ENCODE results near the gene SERGEF. TPM values are rescaled to one million over a fixed set of nuclear protein-coding genes. Genes with fewer than 3 reads are reported as not detected.

The SERGEF gene
- total and polyA plus RNA-seq, 2 of the 4 experiments (the other 2 are of a cell fraction) = 12.2 to 18.1 TPM

DNA sequence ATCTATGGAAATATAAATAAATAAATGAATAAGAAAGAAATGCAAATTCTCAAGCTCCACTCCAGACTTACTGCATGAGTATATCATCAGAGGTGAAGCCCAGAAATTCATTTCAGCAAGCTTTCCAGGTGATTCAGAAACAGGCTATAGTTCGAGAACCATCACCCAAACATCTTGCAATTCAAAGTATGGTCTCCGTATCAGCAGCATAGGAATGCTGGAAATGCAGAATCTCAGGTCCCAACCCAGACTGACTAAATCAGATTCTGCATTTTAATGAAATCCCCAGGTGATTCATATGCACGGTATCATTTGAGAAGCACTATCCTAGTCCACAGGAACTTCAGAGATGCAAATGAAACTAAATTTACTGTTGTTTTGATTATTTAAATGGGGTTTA lies 95.3 kb downstream of the SERGEF start:
- intact Hi-C loops (cut with micrococcal nuclease) = no loop called here
- no peak overlapping the region for H2AK5ac ChIP-seq (ENCODE audit: low read depth, low read length)
- H3K4me2 ChIP-seq (ENCODE audit: low read depth, low read length) = no peak overlapping the region
- no peak overlapping the region for H3K4me3 ChIP-seq (ENCODE audit: insufficient read depth, low read depth, low read length)
- no peak overlapping the region for H3K14ac ChIP-seq (replicated peaks; ENCODE audit: low read depth, low read length)
- H3K4ac ChIP-seq (ENCODE audit: low read depth, low read length) = no peak overlapping the region
- H3K18ac ChIP-seq (ENCODE audit: low read depth, low read length) = no peak overlapping the region
- H2BK5ac ChIP-seq (ENCODE audit: low read depth, low read length, poor library complexity, severe bottlenecking) = no peak overlapping the region
- no peaks in the 10 kb centered on the region for H3K36me3 ChIP-seq (ENCODE audit: control insufficient read depth, insufficient read depth, low read length)
- TF ChIP-seq RCOR1 (IDR thresholded peaks at IDR 0.05; ENCODE audit: insufficient replicate concordance, low read length) (no peak), RFX5 (IDR thresholded peaks at IDR 0.05; ENCODE audit: low read depth, low read length) (no peak), BHLHE40 (IDR thresholded peaks at IDR 0.05; ENCODE audit: low read depth, low read length) (no peak), CEBPB (IDR thresholded peaks at IDR 0.05; ENCODE audit: low read depth, low read length) (no peak), CHD1 (IDR thresholded peaks at IDR 0.05; ENCODE audit: low read depth, low read length) (no peak), FOS (IDR thresholded peaks at IDR 0.05; ENCODE audit: low read depth, low read length) (no peak), NFE2L2 (IDR thresholded peaks at IDR 0.05; ENCODE audit: low read depth, low read length) (no peak), RAD21 (IDR thresholded peaks at IDR 0.05; ENCODE audit: low read length) (no peak), POLR2A (IDR thresholded peaks at IDR 0.05; ENCODE audit: low read depth, low read length) (no peak), MXI1 (IDR thresholded peaks at IDR 0.05; ENCODE audit: borderline replicate concordance, low read depth, low read length) (no peak), SMC3 (IDR thresholded peaks at IDR 0.05; ENCODE audit: low read depth, low read length) (no peak), MAZ (IDR thresholded peaks at IDR 0.05; ENCODE audit: borderline replicate concordance, low read depth, low read length) (no peak), ELK1 (IDR thresholded peaks at IDR 0.05; ENCODE audit: borderline replicate concordance, low read depth, low read length) (no peak), MAFK (IDR thresholded peaks at IDR 0.05; ENCODE audit: low read depth, low read length) (no peak)
- TF ChIP-seq, protein P1, sequence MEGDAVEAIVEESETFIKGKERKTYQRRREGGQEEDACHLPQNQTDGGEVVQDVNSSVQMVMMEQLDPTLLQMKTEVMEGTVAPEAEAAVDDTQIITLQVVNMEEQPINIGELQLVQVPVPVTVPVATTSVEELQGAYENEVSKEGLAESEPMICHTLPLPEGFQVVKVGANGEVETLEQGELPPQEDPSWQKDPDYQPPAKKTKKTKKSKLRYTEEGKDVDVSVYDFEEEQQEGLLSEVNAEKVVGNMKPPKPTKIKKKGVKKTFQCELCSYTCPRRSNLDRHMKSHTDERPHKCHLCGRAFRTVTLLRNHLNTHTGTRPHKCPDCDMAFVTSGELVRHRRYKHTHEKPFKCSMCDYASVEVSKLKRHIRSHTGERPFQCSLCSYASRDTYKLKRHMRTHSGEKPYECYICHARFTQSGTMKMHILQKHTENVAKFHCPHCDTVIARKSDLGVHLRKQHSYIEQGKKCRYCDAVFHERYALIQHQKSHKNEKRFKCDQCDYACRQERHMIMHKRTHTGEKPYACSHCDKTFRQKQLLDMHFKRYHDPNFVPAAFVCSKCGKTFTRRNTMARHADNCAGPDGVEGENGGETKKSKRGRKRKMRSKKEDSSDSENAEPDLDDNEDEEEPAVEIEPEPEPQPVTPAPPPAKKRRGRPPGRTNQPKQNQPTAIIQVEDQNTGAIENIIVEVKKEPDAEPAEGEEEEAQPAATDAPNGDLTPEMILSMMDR (conservative IDR thresholded peaks at IDR 0.05; ENCODE audit: low read depth, low read length) = no peak
- TF ChIP-seq, protein P2, sequence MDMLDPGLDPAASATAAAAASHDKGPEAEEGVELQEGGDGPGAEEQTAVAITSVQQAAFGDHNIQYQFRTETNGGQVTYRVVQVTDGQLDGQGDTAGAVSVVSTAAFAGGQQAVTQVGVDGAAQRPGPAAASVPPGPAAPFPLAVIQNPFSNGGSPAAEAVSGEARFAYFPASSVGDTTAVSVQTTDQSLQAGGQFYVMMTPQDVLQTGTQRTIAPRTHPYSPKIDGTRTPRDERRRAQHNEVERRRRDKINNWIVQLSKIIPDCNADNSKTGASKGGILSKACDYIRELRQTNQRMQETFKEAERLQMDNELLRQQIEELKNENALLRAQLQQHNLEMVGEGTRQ (IDR thresholded peaks at IDR 0.05; ENCODE audit: low read depth, low read length) = no peak
- in situ Hi-C loops (cut with MboI; ENCODE audit: low sequenced_read_pairs) = no loop called here
- no peak overlapping the region for H2BK15ac ChIP-seq (ENCODE audit: low read depth, low read length)
- WGBS, 2 experiments (ENCODE audit: extremely low coverage in 2 of 2, insufficient read length in 1 of 2) = no CpG with 5 or more reads among the region's 3 CpGs
- no peak overlapping the region for H2AK9ac ChIP-seq (replicated peaks; ENCODE audit: low read depth, low read length, poor library complexity)
- no peak overlapping the region for H3K23ac ChIP-seq (ENCODE audit: low read depth, low read length)
- H2BK120ac ChIP-seq (ENCODE audit: low read depth, low read length) = no peak overlapping the region
- CTCF ChIA-PET = no interaction called here
- dilution Hi-C loops (cut with HindIII; ENCODE audit: low sequenced_read_pairs, unreplicated experiment) = no loop called here
- H3K27me3 ChIP-seq (ENCODE audit: control insufficient read depth, insufficient read depth, low read length) = no peaks in the 10 kb centered on the region
- BruUV-seq (replicated peaks) = no TSS peak
- H3K9ac ChIP-seq (ENCODE audit: low read depth, low read length) = no peak overlapping the region
- H3K79me1 ChIP-seq (ENCODE audit: low read depth in 1 of 2, low read length in 2 of 2) = no peaks in the 10 kb centered on the region
- no peak overlapping the region for H4K5ac ChIP-seq (ENCODE audit: low read depth, low read length)
- H3K56ac ChIP-seq (ENCODE audit: extremely low read depth, insufficient read depth, low read length) = no peak overlapping the region
- H4K20me1 ChIP-seq (ENCODE audit: insufficient read depth, low read length) = no peaks in the 10 kb centered on the region
- H2BK20ac ChIP-seq (ENCODE audit: low read depth, low read length) = no peak overlapping the region
- H3K9me1 ChIP-seq (ENCODE audit: insufficient read depth, low read length) = no peaks in the 10 kb centered on the region
- no peak overlapping the region for H4K91ac ChIP-seq (ENCODE audit: insufficient read depth, low read depth, low read length)
- H3K4me1 ChIP-seq (ENCODE audit: control insufficient read depth, insufficient read depth, low read length) = peaks cover 3% of the 10 kb centered on the region; the same call in 1 of the 2 replicates
- no peaks in the 10 kb centered on the region for H3K9me3 ChIP-seq (ENCODE audit: control insufficient read depth, insufficient read depth, low read length)
- DNase-seq (no peak), ATAC-seq (ENCODE audit: low read depth) (no peak)
- POLR2A ChIA-PET (ENCODE audit: unreplicated experiment) = no interaction called here
- no peak overlapping the region for H2AFZ ChIP-seq (replicated peaks; ENCODE audit: low read length, poor library complexity)
- no peak overlapping the region for H3K27ac ChIP-seq (ENCODE audit: insufficient read depth, low read length)
- no peak overlapping the region for H4K8ac ChIP-seq (ENCODE audit: low read depth in 2 of 2, low read length in 2 of 2)

All from IMR-90 (cell line).